DOHH2 (cell line): ENCODE measurements around the gene ESRRA.

Source experiments
- H3F3A ChIP-seq: fragments of 200-600 bp; sonication (generic), shearing (Covaris generic); 2 replicates; pipeline ENCODE4 v1.6.0; 2016; ENCODE audit warnings: antibody characterized with exemption, mild to moderate bottlenecking; ENCODE audit not compliant: control insufficient read depth, insufficient read depth
- H3K27ac ChIP-seq: fragments of 200-600 bp; sonication (generic); 2 replicates; pipeline ENCODE4 v1.5.1; 2014; ENCODE audit warnings: low read depth, mild to moderate bottlenecking, low read length, moderate library complexity
- H3K27me3 ChIP-seq: fragments of 200-600 bp; sonication (generic); 2 replicates; pipeline ENCODE4 v1.6.1; 2014; ENCODE audit warnings: mild to moderate bottlenecking, low read length, mixed read lengths; ENCODE audit not compliant: control insufficient read depth
- H3K36me3 ChIP-seq: fragments of 200-600 bp; sonication (generic); 2 replicates; pipeline ENCODE4 v1.6.1; 2014; ENCODE audit warnings: mild to moderate bottlenecking, low read length, moderate library complexity, mixed read lengths; ENCODE audit not compliant: control insufficient read depth
- H3K4me1 ChIP-seq: fragments of 200-600 bp; sonication (generic); 2 replicates; pipeline ENCODE4 v1.6.1; 2014; ENCODE audit warnings: mild to moderate bottlenecking, low read length, mixed read lengths; ENCODE audit not compliant: control insufficient read depth
- H3K4me2 ChIP-seq: fragments of 200-600 bp; sonication (generic); 2 replicates; pipeline ENCODE4 v1.6.0; 2014; ENCODE audit warnings: mild to moderate bottlenecking, low read length, moderate library complexity
- H3K4me3 ChIP-seq: fragments of 200-600 bp; sonication (generic); 2 replicates; pipeline ENCODE4 v1.5.1; 2014; ENCODE audit warnings: mild to moderate bottlenecking, low read length, mixed read lengths
- H3K79me2 ChIP-seq: fragments of 200-600 bp; sonication (generic); 2 replicates; pipeline ENCODE4 v1.6.1; 2014; ENCODE audit warnings: mild to moderate bottlenecking, low read length, mixed read lengths; ENCODE audit not compliant: control insufficient read depth
- H3K9me2 ChIP-seq: fragments of 200-600 bp; sonication (generic); replicated peaks from 2 replicates; pipeline ENCODE4 v1.6.1; 2014; ENCODE audit warnings: mild to moderate bottlenecking, low read length, mixed read lengths; ENCODE audit not compliant: control insufficient read depth
- H3K9me3 ChIP-seq: fragments of 200-600 bp; sonication (generic); 2 replicates; pipeline ENCODE4 v1.6.1; 2014; ENCODE audit warnings: antibody characterized with exemption, low read length, mixed read lengths; ENCODE audit not compliant: control insufficient read depth, insufficient read depth
- H4K20me1 ChIP-seq: fragments of 200-600 bp; sonication (generic); 2 replicates; pipeline ENCODE4 v1.6.0; 2014; ENCODE audit warnings: low read depth, mild to moderate bottlenecking, antibody characterized with exemption, low read length, moderate library complexity; ENCODE audit not compliant: control insufficient read depth, insufficient read depth
- EZH2phosphoT487 ChIP-seq: fragments of 200-600 bp; sonication (generic); IDR thresholded peaks from 2 replicates; pipeline ENCODE4 v1.6.1; 2017; ENCODE audit warnings: borderline replicate concordance, mild to moderate bottlenecking, antibody characterized with exemption, low read length, moderate library complexity, mixed read lengths
- TF ChIP-seq, protein P1 (sequence below): fragments of 200-600 bp; sonication (generic); IDR thresholded peaks from one replicate; pipeline ENCODE4 v1.5.1; 2014; ENCODE audit warnings: antibody characterized with exemption, mild to moderate bottlenecking, low read depth, low read length; ENCODE audit not compliant: poor library complexity, severe bottlenecking

The ESRRA gene

DNA sequence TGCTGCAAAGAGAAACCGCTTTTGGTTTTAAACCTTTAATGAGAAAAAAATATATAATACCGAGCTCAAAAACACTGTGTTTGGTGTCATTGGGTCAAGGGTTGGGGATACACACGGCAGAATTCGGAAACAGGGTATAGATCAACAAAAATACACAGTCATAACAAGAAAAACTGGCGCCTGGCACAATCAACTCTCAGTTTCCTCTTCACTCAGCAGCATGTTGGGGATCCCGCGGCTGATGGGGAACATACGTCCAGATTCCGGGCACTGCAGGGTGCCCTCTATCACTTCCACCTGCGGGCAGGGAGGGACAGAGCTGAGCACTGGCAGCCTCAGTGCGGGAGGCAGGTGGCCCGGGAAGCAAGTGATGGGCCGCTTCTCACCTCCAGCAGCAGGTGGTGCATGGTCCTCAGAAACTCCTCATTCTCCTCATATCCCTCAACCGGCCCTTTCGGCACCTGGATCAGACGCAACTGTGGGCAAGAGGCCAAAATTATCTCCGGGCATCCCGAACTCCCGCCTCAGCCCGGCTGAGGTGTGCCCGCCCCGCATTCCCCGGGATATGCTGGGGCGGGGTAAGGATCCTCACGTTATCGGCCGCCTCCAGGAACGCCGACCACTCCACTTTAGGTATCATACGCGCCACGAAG is 11.5 kb downstream of the ESRRA start:
- peaks cover 49% of the 10 kb centered on the region for H3K79me2 ChIP-seq
- H3K4me1 ChIP-seq, result peaks cover 28% of the 10 kb centered on the region
- peak overlapping the region; percentile 91 for H3K4me3 ChIP-seq

DNA sequence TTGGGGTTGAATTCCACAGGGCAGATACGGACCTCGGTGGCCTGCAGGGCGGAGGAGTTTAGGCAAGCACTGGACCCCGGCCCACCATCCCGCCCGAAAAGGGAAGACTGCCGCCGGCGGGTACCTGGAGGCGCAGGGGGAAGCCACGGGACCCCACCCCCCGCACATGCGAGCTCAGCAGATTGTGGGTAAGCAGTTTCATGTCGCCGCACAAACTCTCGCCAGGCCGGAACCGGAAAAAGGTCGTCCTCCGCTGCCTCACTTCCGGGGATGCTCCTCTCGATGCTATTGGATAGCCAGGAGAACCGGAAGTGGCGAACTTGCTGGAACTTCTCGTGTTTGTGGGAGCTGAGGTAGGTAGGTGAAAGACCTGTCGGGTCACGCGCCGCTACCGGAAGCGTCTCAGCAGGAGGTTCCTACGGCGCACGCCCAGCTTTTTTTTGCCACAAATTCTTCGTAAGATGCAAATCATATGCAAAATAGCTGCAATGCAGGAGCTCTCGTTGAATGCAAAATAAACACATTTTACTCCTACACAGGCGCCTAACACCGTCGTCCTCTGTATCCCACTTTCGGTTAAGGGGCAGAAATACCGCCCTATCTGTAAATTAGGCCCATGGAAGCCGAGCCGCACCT is 12.1 kb downstream of the ESRRA start, which contains the start of gene TRMT112:
Gene TRMT112 (minus strand): TSS at position 235 of the 636 bp plus-strand sequence. CDS start 33 bp downstream, at position 202.
- TF ChIP-seq, protein P1, sequence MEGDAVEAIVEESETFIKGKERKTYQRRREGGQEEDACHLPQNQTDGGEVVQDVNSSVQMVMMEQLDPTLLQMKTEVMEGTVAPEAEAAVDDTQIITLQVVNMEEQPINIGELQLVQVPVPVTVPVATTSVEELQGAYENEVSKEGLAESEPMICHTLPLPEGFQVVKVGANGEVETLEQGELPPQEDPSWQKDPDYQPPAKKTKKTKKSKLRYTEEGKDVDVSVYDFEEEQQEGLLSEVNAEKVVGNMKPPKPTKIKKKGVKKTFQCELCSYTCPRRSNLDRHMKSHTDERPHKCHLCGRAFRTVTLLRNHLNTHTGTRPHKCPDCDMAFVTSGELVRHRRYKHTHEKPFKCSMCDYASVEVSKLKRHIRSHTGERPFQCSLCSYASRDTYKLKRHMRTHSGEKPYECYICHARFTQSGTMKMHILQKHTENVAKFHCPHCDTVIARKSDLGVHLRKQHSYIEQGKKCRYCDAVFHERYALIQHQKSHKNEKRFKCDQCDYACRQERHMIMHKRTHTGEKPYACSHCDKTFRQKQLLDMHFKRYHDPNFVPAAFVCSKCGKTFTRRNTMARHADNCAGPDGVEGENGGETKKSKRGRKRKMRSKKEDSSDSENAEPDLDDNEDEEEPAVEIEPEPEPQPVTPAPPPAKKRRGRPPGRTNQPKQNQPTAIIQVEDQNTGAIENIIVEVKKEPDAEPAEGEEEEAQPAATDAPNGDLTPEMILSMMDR, result no peak
- TF ChIP-seq EZH2phosphoT487, result no peak
- peaks cover 48% of the 10 kb centered on the region for H3K79me2 ChIP-seq

More for the DNA sequence above, 11.5 kb downstream of the ESRRA start:
- Histone ChIP-seq H3K9me3 (no peaks in the 10 kb centered on the region), H3K36me3 (peaks cover 64% of the 10 kb centered on the region), H3K9me2 (no peaks in the 10 kb centered on the region), H3K27me3 (no peaks in the 10 kb centered on the region), H3K27ac (peak overlapping the region; percentile 93), H3K4me2 (peak overlapping the region; percentile 79), H4K20me1 (no peaks in the 10 kb centered on the region), H3F3A (peaks cover 19% of the 10 kb centered on the region)
- TF ChIP-seq, protein P1, result peak; percentile 38
- TF ChIP-seq EZH2phosphoT487, result no peak

DNA sequence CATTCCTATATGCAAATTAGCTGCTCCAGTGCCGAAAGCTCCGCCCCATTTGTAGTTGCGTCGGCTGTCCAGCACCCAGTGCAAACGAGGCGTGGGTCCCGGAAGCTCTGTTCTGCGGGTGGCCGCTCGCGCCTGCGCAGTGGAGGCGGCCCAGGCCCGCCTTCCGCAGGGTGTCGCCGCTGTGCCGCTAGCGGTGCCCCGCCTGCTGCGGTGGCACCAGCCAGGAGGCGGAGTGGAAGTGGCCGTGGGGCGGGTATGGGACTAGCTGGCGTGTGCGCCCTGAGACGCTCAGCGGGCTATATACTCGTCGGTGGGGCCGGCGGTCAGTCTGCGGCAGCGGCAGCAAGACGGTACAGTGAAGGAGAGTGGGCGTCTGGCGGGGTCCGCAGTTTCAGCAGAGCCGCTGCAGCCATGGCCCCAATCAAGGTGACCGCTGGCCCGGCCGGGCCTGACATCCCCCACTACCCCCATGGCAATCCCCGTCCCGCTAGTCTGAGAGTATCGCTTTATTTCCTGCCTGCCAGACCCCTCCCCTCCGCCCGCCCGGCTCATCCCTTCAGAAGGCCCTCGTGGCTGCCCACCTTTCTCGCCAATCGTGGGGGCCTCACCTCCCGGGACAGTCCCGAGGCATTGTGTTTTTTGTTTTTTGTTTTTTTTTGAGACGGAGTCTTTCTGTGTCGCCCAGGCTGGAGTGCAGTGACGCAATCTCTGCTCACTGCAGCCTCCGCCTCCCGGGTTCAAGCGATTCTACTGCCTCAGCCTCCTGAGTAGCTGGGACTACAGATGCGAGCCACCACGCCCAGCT is 12.8 kb downstream of the ESRRA start, which contains the start of gene PRDX5:
Gene PRDX5 (plus strand): TSS at position 161 of the 805 bp plus-strand sequence. CDS start 95 bp downstream, at position 256.
- Histone ChIP-seq H3K27me3 (no peaks in the 10 kb centered on the region), H3K4me1 (peaks cover 28% of the 10 kb centered on the region), H4K20me1 (no peaks in the 10 kb centered on the region), H3K4me3 (peak within 1 kb of the TSS; percentile 91), H3K27ac (peak within 1 kb of the TSS; percentile 93), H3F3A (peaks cover 16% of the 10 kb centered on the region), H3K9me2 (no peaks in the 10 kb centered on the region), H3K9me3 (no peaks in the 10 kb centered on the region), H3K4me2 (peak within 1 kb of the TSS; percentile 79), H3K36me3 (peaks cover 66% of the 10 kb centered on the region), H3K79me2 (peaks cover 41% of the 10 kb centered on the region)
- TF ChIP-seq EZH2phosphoT487, result no peak
- TF ChIP-seq, protein P1, result peak; percentile 51

More for the DNA sequence above, 12.1 kb downstream of the ESRRA start, which contains the start of gene TRMT112:
- H3K9me2 ChIP-seq, result no peaks in the 10 kb centered on the region
- peaks cover 19% of the 10 kb centered on the region for H3F3A ChIP-seq
- H3K36me3 ChIP-seq, result peaks cover 67% of the 10 kb centered on the region
- H3K27ac ChIP-seq, result peak within 1 kb of the TSS; percentile 93
- peak within 1 kb of the TSS; percentile 91 for H3K4me3 ChIP-seq
- peak within 1 kb of the TSS; percentile 79 for H3K4me2 ChIP-seq
- H3K27me3 ChIP-seq, result no peaks in the 10 kb centered on the region
- H4K20me1 ChIP-seq, result no peaks in the 10 kb centered on the region
- H3K4me1 ChIP-seq, result peaks cover 28% of the 10 kb centered on the region
- no peaks in the 10 kb centered on the region for H3K9me3 ChIP-seq
